ENCODE data around the gene R3HDM1.

GRCh38 chr2:135531231-135532197, at the start of gene R3HDM1:
- TF ChIP-seq GATA2 (IDR thresholded peaks at IDR 0.05; ENCODE audit: low read depth, low read length), result no peak; the same call in 1 of the 2 replicates
- no peak for TF ChIP-seq GATA3 (IDR thresholded peaks at IDR 0.05; ENCODE audit: low read depth, low read length)

Measured in SH-SY5Y (cell line).